HG03060 (cell line): ENCODE results near the gene FXYD3.
"Not testable (repeated sequence)": the region's sequence is repeated elsewhere in the genome, so short reads cannot be mapped to it uniquely, and the experiment has no call there.

Experiments used
- ATAC-seq: cut with Tn5 transposase; IDR thresholded peaks from one replicate; pipeline ENCODE4 v1.9.1; 2021; ENCODE audit warnings: low read depth, moderate number of reproducible peaks; ENCODE audit not compliant: unreplicated experiment

Gene FXYD3

DNA sequence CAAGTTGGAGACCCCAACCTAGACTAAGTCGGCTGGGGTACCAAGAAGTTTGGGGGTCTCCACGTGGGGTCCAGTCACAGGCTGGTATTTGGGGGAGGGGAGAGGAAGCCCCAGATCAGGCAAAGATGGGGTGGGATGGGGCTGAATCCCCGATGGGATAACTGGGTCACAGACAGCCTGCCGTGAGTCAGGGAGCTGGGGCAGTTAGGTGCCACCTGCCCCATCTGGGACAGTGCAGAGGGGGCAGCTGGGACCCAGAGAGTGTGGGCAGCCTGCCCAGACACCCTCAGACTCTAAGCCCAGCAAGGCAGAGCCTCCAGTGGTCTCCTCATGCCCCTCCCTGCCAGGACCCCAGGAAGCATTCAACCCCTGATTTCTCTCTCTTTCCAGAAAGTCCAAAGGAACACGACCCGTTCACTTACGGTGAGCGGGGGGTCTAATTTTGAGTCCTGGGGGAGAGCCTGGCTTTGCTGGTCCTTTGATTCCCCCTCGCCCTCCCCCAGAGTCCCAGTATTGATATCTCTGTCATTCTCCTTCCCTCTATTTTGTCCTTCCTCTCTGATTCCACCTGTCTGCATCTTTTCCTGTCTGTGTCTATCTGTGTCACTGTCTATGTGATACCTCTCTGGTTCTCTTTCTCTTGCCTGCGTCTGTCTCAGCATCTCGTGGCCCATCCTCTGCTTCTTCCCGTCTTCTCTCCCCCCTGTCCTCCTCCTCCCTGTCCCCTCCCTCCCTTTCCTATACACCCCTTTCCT lies 24.8 kb downstream of the FXYD3 start:
- no peak for ATAC-seq

GRCh38 chr19:35140962-35141836 lies 25.6 kb downstream of the FXYD3 start:
- no peak for ATAC-seq

DNA sequence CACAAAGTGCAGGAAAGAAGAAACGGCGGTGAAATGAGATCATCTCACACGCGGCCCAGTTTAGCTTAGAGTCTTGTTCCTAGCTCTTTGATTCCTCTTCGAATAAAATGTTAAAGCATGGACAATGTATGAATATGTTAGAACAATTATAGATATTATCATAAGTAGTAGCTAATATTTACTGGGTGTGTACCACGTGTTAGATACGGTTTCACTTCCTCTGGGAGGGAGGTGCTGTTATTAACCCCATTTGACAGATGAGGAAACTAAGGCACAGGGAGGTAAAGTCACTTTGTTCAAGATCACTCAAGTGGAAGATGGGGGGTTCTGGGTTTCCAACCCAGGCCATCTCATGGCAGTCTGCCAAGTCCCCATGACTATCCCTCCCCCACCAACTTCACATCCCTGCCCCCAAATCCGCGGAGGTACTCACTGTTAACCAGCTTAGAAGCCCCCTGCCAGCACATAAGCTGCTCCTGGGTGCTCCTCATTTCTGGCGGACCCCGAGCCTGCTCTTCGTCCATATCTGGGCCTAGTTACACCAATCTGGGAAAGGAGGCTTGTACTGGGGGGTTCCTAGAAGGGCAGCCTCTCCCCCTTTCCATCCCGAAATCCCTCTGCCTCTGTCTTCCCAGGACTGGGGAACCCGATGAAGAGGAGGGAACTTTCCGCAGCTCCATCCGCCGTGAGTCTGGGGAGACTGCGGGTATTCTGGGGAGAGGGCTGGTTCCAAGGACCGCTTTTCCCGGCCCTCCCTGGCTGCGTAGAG lies 26.4 kb downstream of the FXYD3 start:
- no peak for ATAC-seq

DNA sequence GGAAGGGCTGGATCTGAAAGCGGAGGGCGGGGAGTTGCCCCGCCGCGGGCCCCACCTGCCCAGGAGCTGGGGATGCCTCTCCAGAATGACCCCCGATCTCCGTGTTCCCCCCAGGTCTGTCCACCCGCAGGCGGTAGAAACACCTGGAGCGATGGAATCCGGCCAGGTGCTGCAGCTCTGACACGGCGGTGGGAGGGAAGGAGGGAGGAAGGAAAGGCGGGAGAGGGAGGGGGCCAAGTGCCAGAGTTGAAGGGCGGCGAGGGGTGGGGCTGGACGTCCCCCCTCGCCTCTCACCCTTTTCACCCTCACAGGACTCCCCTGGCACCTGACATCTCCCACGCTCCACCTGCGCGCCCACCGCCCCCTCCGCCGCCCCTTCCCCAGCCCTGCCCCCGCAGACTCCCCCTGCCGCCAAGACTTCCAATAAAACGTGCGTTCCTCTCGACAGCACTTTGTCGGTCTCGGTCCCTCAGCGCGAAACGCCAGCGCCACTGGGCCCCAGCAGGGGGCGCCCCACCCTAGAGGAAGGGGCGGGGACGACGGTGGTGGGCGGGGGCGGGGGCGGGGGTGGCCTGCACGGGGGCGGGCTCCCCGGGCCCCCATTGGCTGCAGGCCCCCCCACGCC lies 27.1 kb downstream of the FXYD3 start:
- no peak for ATAC-seq

DNA sequence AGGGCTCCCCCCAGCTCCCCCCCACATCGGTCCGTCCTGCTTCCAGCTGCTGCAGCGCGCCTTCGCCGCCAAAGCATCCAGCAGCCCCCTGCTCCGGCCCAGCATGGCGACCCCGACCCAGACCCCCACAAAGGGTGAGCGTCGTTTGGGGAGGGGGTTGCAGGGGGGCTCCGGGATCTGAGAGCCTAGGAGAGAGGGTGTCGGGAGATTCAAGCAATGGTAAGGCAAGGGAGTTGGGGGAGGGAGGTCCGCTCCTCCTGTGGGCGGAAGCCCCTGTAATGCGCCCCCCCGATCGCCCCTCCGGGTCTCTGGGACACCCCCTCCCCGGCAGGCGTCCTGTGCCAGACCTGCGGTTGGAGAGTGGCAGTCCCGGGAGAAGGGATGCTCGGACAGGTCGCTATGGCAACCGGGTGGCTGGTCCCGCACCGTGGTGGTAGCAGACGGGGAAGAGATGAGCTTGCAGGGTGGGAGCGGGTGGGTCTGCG lies 27.6 kb downstream of the FXYD3 start, which contains the start of gene FXYD7:
Gene FXYD7, plus strand, starts transcription at position 25 of the 485 bp plus-strand sequence. Its CDS starts 79 bp downstream, at position 104.
- no peak for ATAC-seq

DNA sequence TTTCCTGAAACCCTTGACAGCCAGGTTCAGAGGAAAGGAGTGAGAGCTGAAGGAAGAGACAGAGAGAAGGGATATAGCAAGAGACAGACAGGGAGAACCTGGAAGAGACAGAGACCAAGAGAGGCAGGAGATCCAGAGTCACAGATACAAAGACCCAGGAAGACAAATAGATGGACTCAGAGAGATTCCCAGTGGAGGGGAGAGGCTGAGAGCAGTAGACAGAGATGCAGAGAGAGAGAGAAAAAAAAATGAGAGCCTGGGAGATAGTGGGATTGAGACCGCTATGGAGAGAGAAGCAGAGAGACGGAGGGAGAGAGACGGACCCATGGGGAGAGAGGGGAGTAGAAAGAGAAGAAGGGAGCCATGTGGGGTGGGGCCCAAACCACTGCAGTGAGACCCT lies 28.2 kb downstream of the FXYD3 start:
- no peak for ATAC-seq

DNA sequence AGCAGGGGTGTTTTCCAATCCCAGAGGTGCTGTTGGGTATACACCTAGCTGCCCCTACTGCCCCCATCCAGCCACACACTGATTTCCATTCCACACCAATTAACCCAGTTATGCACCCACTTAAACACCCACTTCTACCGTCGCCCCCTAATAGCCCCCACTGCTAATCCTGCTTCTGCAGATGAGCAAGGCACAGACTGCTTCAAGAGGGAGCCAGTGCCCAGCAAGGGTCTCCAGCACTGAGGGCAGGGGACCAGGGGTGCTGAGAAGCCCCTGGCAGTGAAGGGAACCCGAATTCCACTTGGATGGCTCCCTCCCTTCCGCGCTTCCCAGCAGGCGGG lies 28.6 kb downstream of the FXYD3 start:
- ATAC-seq, result no peak

DNA sequence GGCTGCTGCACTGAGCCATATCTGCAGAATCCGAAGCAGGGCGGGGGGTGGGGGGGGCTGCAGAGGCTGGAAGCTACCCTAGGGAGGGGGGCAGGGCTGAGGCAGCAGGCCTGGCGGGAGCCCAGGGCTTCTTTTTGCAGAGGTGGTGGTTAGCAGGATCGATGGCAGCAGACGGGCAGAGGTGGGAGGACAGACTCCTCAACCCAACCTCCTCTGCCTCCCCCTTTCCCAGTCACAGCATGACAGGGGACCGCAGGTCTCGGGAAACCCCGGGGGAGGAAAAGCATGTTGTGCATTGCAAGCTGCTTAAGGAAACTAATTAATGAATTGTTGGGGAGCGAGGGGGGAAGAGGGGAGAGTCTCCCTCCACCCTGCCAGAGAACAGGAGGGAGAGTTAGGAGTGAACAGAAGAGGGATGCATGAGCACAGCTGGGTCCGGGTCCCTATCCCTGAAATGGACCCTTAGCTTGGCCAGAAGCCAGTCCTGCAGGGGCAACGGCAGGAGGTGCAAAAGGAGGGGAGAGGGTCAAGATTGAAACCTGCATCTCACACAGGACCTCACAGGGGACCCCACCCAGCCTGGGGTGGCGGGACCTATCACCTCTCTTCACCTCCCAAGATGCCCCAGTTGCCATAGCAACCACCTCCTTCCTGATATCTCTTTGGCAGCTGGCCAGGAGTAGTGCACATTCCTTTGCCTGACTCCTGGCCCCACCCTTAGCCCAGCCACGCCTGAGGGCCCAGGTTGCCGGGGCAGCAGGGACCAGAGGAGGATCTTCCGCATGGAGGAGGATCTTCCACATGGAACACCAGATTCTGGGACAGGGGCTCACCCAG lies 29.2 kb downstream of the FXYD3 start:
- ATAC-seq, result no peak

DNA sequence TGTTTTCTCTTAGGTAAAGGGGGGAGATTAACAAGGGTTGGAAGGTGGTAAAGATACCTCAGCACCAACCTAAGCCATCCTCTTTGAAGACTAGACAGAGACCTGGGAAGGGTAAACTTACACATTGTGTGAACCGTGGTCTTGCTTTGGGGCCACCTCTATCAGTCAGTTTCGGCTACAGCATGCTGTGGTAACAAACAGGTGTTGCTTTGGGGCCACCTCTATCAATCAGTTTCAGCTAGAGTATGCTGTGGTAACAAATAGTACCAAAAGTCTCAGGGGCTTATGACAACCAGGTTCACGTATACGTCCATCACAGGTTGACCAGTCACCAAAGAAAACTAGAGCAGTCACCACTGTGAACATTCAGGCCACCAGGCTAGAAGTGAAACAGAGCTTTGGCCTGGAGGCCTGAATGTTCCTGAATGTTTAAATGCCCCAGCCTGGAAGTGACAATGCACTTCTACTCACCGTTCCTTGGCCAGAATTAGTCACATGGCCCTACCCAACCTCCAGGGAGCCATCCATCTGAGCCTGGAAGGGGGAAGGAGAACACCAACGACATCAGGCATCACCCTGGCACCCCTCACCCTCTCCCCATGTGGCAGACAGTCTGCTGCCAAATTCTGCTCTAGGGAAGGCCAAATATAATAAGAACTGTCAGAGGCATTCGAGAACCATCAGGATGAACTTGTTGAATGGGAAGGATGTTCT lies 31.3 kb downstream of the FXYD3 start:
- no peak for ATAC-seq

GRCh38 chr19:35149463-35149862 lies 33.8 kb downstream of the FXYD3 start:
- ATAC-seq, result no peak

GRCh38 chr19:35150445-35150844 lies 34.8 kb downstream of the FXYD3 start:
- ATAC-seq, result no peak

DNA sequence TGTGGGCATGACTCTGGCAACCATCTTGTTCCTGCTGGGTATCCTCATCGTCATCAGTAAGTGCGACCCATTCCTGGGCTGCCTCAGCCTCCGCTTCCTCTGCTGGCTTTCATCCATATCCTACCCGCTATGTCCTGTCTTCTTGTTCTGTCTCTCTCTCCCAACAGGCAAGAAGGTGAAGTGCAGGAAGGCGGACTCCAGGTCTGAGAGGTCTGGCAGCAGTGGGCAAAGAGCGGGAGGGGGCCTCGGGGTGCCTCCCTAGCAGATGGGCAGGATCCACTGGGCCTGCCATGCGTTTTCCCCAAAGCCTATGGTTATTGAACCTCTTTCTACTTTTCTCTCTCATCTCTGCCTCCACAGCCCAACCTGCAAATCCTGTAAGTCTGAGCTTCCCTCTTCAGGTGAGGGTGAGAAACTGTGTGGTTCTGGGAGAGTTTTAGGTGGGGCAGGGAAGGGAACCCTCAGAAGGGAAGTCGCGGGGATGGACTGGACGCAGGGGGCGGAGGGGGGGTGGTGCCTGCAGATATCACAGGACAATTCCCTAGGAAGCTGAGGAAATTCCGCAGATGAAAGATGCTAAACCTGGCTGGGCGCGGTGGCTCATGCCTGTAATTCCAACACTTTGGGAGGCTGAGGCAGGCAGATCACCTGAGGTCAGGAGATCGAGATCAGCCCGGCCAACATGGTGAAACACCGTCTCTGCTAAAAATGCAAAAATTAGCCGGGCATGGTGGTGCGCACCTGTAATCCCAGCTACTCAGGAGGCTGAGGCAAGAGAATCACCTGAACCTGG lies 35.8 kb downstream of the FXYD3 start:
- no peak for ATAC-seq

DNA sequence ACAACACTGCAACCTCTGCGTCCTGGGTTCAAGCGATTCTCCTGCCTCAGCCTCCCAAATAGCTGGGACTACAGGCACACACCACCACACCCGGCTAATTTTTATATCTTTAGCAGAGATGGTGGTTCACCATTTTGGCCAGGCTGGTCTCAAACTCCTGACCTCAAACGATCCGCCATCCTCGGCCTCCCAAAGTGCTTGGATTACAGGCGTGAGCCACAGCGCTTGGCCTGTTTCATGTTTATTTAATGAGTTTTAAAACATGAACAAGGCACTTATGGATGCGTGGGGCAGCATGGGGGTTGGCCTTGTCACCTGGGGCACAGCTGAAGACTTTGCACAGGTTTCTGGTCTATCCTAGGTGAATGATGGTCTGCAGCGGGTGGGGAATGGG lies 37.5 kb downstream of the FXYD3 start:
- ATAC-seq, result not testable (repeated sequence)

- ATAC-seq, result no peak
Observed at GRCh38 chr19:35153701-35154524, 38.3 kb downstream of the FXYD3 start.

DNA sequence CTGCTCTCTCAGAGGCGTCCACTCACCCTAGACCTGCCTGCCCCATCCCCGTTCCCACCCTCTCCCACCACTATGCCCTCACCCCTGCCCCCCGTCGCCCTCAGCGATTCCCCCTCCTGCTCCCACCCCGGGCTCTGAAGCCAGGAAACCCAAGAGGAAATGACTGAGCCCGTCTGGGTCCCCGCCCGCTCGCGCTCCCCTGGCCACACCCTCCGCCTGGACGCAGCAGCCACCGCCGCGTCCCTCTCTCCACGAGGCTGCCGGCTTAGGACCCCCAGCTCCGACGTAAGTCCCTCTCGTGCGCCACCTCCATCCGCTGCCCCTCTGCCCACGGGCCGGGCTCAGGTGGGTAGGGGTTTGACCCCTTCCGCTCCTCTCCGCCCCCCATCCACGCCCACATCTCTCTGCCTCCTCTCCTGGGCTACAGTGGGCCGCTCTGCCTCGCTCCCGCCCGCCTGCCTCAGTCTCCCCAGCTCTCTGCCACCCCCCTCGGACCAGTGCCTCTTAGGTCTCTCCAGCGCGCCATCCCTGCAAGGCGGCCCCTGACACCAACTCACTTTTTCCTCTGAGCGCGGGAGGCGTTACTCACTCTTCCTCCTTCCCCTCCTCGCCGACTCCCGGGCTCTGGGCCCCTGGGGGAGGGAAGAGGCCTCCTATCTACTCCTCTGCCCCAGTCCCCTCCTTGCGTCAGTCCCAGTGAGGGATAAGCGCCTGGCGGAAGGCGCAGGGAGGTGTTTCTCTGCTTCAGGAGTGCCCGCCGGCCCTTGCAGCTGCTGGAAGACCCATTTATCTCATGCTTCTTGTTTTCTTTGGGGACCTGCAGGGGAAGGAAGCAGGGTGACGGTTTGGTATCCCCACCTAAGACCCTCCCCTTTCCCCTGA lies 39.1 kb downstream of the FXYD3 start, which contains the start of gene FXYD5:
Gene FXYD5, plus strand, starts transcription at position 211 of the 882 bp plus-strand sequence. CDS start 816 bp downstream, outside the sequence.
- ATAC-seq, result no peak

DNA sequence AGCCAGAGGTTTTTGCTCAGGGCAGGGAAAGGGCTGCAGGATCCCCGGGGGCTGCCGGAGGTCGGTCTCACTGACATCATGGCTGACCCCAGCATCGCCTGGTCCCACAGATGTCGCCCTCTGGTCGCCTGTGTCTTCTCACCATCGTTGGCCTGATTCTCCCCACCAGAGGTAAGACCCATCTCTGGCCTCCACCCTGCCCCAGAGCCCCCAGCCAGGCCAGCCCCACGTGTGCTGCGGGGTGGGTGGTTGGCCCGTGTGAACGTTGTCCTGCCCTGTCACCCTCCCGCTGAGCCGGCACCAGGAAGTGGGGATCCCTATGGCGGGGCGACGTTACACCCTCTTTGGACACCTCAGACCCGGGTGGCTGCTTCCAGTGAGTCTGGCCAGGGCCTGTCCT lies 39.8 kb downstream of the FXYD3 start:
- no peak for ATAC-seq
